ENCODE results near the gene TCP11L2. TPM values are rescaled to one million over a fixed set of nuclear protein-coding genes. Genes with fewer than 3 reads are reported as not detected.

Gene TCP11L2
- total RNA-seq, 1 donor from 2014 or later = 19.6 TPM

Other genes starting within 250 kb of the TCP11L2 start
- gene NUAK1, start 163.8 kb upstream of the TCP11L2 start, total RNA-seq = 16.0 TPM
- 39.7 TPM for gene CKAP4, start 54.7 kb upstream of the TCP11L2 start, total RNA-seq
- 24.4 TPM for gene POLR3B, start 55.0 kb downstream of the TCP11L2 start, total RNA-seq

Measured in ureter (tissue), 1 donor.